Coronary artery (tissue), 2 donors: ENCODE results near the gene SUSD6.

Experiments
- DNase-seq: peaks from one replicate; pipeline ENCODE4 v3.0.0-alpha.2; 2017; ENCODE audit warnings: low spot score
- H3K27ac ChIP-seq, 2 donors: fragments of 200-600 bp; sonication (generic); one replicate each; pipeline ENCODE4 v1.5.1; 2016 to 2019
- H3K4me3 ChIP-seq: fragments of 200-600 bp; sonication (generic); 2 replicates; pipeline ENCODE4 v1.5.1; 2016; ENCODE audit warnings: mild to moderate bottlenecking, moderate library complexity
- CTCF ChIP-seq: fragments of 200-600 bp; sonication (generic); IDR thresholded peaks from one replicate; pipeline ENCODE4 v1.5.1; 2019; ENCODE audit warnings: antibody characterized with exemption

The SUSD6 gene

GRCh38 chr14:69629225-69630127, 18.1 kb downstream of the SUSD6 start:
- no peak for TF ChIP-seq CTCF
- no peak for DNase-seq
- H3K4me3 ChIP-seq, result no peak overlapping the region
- H3K27ac ChIP-seq, result no peak overlapping the region

GRCh38 chr14:69630360-69630759, 19.0 kb downstream of the SUSD6 start:
- no peak overlapping the region for H3K4me3 ChIP-seq
- DNase-seq, result no peak
- TF ChIP-seq CTCF, result no peak
- H3K27ac ChIP-seq, result no peak overlapping the region

- TF ChIP-seq CTCF, result no peak
- H3K27ac ChIP-seq, result no peak overlapping the region
- DNase-seq, result no peak
- H3K4me3 ChIP-seq, result no peak overlapping the region
These were observed 20.1 kb downstream of the SUSD6 start for GRCh38 chr14:69631509-69631908.

GRCh38 chr14:69632164-69632563, 20.8 kb downstream of the SUSD6 start:
- DNase-seq, result no peak

GRCh38 chr14:69632593-69633151, 21.3 kb downstream of the SUSD6 start:
- H3K27ac ChIP-seq, result peak overlapping the region in 1 of 2 donors; percentile 18

More at GRCh38 chr14:69632164-69632563, 20.8 kb downstream of the SUSD6 start:
- H3K27ac ChIP-seq, result peak overlapping the region in 1 of 2 donors; percentile 29
- TF ChIP-seq CTCF, result no peak
- no peak overlapping the region for H3K4me3 ChIP-seq

GRCh38 chr14:69633238-69633637, 21.8 kb downstream of the SUSD6 start:
- DNase-seq, result no peak
- H3K27ac ChIP-seq, result peak overlapping the region in 1 of 2 donors; percentile 18
- no peak overlapping the region for H3K4me3 ChIP-seq
- no peak for TF ChIP-seq CTCF

More at GRCh38 chr14:69632593-69633151, 21.3 kb downstream of the SUSD6 start:
- no peak overlapping the region for H3K4me3 ChIP-seq
- TF ChIP-seq CTCF, result no peak
- DNase-seq, result no peak
